ENCODE measurements around the gene ALDOB.
A peak's percentile ranks its signal among the peaks of the same experiment; 100 is the strongest.

ALDOB gene

GRCh38 chr9:101455656-101456240 lies 20.2 kb upstream of the ALDOB start:
- no peak for DNase-seq (ENCODE audit: low read depth in 2 of 2)

- no peak for DNase-seq (ENCODE audit: low read depth in 2 of 2)
Measured at GRCh38 chr9:101453776-101454570, 18.4 kb upstream of the ALDOB start.

GRCh38 chr9:101451498-101451897 lies 15.9 kb upstream of the ALDOB start:
- no peak for DNase-seq (ENCODE audit: low read depth in 2 of 2)

- no peak for DNase-seq (ENCODE audit: low read depth in 2 of 2)
Measured at GRCh38 chr9:101450931-101451330, 15.4 kb upstream of the ALDOB start.

GRCh38 chr9:101449071-101449721 lies 13.6 kb upstream of the ALDOB start:
- peak in 1 of 2 donors; percentile 19 for DNase-seq (ENCODE audit: low read depth in 2 of 2)

- no peak for DNase-seq (ENCODE audit: low read depth in 2 of 2)
Measured at GRCh38 chr9:101448680-101449070, 13.1 kb upstream of the ALDOB start.

GRCh38 chr9:101446732-101447131 lies 11.2 kb upstream of the ALDOB start:
- DNase-seq (ENCODE audit: low read depth in 2 of 2), result no peak

- DNase-seq (ENCODE audit: low read depth in 2 of 2), result no peak
Measured at GRCh38 chr9:101445353-101446029, 9.9 kb upstream of the ALDOB start.

- no peak for DNase-seq (ENCODE audit: low read depth in 2 of 2)
Measured at GRCh38 chr9:101443364-101443771, 7.8 kb upstream of the ALDOB start.

GRCh38 chr9:101442736-101443135 lies 7.2 kb upstream of the ALDOB start:
- DNase-seq (ENCODE audit: low read depth in 2 of 2), result no peak

- no peak for DNase-seq (ENCODE audit: low read depth in 2 of 2)
Measured at GRCh38 chr9:101442318-101442717, 6.7 kb upstream of the ALDOB start.

- DNase-seq (ENCODE audit: low read depth in 2 of 2), result no peak
Measured at GRCh38 chr9:101440714-101441230, 5.2 kb upstream of the ALDOB start.

- no peak for DNase-seq (ENCODE audit: low read depth in 2 of 2)
Measured at GRCh38 chr9:101438523-101438922, 2.9 kb upstream of the ALDOB start.

- no peak for DNase-seq (ENCODE audit: low read depth in 2 of 2)
Measured at GRCh38 chr9:101437806-101438232, 2.2 kb upstream of the ALDOB start.

GRCh38 chr9:101434998-101435397 lies 576 bp downstream of the ALDOB start:
- no peak for DNase-seq (ENCODE audit: low read depth in 2 of 2)

GRCh38 chr9:101433229-101433628 lies 2.3 kb downstream of the ALDOB start:
- no peak for DNase-seq (ENCODE audit: low read depth in 2 of 2)

GRCh38 chr9:101432740-101433139 lies 2.8 kb downstream of the ALDOB start:
- no peak for DNase-seq (ENCODE audit: low read depth in 2 of 2)

- no peak for DNase-seq (ENCODE audit: low read depth in 2 of 2)
Measured at GRCh38 chr9:101432171-101432570, 3.4 kb downstream of the ALDOB start.

GRCh38 chr9:101429736-101430135 lies 5.8 kb downstream of the ALDOB start:
- no peak for DNase-seq (ENCODE audit: low read depth in 2 of 2)

GRCh38 chr9:101428909-101429308 lies 6.7 kb downstream of the ALDOB start:
- no peak for DNase-seq (ENCODE audit: low read depth in 2 of 2)

GRCh38 chr9:101427957-101428655 lies 7.5 kb downstream of the ALDOB start:
- DNase-seq (ENCODE audit: low read depth in 2 of 2), result no peak

GRCh38 chr9:101427358-101427757 lies 8.2 kb downstream of the ALDOB start:
- no peak for DNase-seq (ENCODE audit: low read depth in 2 of 2)
